Fibroblast of skin of left biceps (primary cell): ENCODE measurements around the gene NLRX1.
"Not testable (repeated sequence)": the region's sequence is repeated elsewhere in the genome, so short reads cannot be mapped to it uniquely, and the experiment has no call there.

Experiments
- DNase-seq, 2 experiments: peaks; one replicate each; pipeline ENCODE4 v3.0.0-alpha.2; 2013; ENCODE audit warnings: low read depth in 2 of 2

The NLRX1 gene

GRCh38 chr11:119153049-119153818 lies 15.3 kb upstream of the NLRX1 start:
- no peak for DNase-seq

GRCh38 chr11:119154178-119154577 lies 14.3 kb upstream of the NLRX1 start:
- no peak for DNase-seq

GRCh38 chr11:119155733-119156492 lies 12.6 kb upstream of the NLRX1 start:
- no peak for DNase-seq

- no peak for DNase-seq
Observed at GRCh38 chr11:119156496-119156895, 12.0 kb upstream of the NLRX1 start.

DNA sequence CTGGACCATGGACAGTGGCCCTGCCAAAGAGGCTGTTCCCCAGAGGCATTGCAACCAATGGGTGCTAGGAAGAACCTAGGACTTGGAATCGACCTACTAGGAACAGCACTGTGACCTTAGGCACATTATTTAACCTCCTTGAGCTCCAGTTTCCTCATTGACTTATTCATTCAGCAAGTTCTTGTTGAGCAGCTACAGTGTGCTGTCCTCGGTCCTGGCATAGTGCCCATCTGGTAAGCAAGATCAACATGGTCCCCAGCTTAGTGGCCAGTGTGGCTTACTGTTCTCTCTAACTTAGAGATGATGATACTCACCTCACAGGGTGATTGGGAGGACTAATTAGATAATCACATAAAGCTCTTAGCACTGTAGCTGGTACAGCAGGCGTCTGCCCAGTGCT lies 11.5 kb upstream of the NLRX1 start:
- DNase-seq = no peak

DNA sequence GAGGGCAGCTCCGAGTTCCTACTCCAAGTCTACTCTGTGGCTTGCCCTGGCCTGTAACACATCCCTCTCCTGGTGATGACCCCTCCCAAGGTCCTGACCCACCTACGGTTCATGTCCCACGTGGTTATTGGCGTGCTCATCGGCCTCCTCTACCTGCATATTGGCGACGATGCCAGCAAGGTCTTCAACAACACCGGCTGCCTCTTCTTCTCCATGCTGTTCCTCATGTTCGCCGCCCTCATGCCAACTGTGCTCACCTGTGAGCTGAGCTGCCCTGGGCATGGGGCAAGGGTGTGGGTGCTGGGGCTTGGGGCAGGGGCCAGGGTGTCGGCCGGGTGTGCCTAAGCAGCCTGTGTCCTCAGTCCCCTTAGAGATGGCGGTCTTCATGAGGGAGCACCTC lies 10.1 kb upstream of the NLRX1 start:
- DNase-seq = no peak

GRCh38 chr11:119160151-119160550 lies 8.4 kb upstream of the NLRX1 start:
- no peak for DNase-seq

GRCh38 chr11:119161871-119162270 lies 6.7 kb upstream of the NLRX1 start:
- DNase-seq = no peak

DNA sequence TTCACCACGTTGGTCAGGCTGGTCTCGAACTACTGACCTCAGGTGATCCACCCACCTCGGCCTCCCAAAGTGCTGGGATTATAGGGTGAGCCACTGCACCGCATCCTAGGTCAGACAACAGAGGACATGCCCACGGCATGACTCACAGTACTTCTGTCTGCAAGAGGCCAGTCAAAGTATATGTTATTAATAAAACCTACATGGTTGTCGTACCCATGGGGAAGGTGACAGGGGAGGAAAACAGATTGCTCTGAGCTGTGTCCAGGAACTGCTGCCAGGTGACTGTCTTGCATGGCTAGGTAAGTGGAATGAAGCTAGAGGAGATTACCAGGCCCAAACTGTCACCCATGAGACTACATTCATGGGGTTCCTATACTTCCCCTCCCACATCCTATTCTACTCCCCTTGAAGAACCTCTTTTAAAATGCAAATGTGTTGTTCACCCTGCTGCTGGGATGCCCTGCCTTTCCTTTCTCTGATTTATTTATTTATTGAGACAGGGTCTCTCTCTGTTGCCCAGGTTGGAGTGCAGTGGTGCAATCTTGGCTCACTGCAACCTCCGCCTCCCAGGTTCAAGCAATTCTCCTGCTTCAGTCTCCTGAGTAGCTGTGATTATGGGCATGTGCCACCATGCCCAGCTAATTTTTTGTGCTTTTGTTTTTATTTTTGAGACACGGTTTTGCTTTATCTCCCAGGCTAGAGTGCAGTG lies 2.0 kb upstream of the NLRX1 start:
- no peak for DNase-seq

DNA sequence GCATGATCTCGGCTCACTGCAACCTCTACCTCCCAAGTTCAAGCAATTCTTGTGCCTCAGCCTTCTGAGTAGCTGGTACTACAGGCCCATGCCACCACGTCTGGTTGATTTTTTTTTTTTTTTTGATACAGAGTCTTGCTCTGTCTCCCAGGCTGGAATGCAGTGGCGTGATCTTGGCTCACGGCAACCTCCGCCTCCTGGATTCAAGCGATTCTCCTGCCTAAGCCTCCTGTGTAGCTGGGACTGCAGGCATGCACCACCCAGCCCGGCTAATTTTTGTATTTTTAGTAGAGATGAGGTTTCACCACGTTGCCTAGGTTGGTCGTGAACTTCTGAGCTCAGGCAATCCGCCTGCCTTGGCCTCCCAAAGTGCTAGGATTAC lies 1.5 kb upstream of the NLRX1 start:
- not testable (repeated sequence) for DNase-seq

DNA sequence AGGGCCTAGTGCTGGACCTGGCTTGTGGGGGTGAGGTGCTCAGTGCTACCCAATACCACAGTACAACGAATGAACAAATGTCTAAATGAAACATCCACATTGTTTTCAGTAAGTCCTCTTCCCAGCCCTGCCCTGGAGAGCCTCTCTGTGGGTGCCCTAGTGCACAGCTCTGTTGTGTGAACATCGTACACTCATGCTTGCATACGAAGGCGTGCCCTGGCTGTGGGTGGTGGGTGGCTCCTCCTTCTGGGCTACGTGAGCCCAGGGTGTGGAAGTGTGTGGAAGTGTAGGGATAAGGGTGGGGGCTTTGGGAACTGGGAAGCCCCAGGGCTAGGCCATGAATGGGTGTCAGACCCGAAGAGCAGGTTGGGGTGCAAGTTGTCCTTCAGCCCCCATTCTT lies 592 bp upstream of the NLRX1 start:
- DNase-seq = no peak

GRCh38 chr11:119169282-119169719 lies 776 bp downstream of the NLRX1 start:
- DNase-seq = no peak

DNA sequence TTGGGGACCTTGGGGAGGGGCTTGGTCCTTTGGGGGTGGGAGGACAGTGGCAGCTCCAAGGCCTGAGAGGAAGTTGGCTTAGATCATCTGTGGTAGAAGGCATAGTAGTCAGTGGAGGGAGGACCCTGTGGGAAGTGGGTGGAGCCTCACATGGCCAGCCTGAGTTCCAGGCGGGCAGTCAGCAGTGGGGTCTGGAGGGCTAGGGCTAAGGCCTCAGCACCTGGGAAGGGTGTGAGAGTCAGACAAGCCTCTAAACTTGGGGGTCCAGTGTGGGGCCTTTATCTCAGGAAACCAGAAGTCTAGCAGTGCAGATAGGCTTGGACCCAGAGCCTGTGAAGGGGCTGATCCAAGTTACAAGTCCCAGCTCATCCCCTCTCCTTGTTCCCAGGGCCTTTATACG lies 4.0 kb downstream of the NLRX1 start:
- DNase-seq = no peak

GRCh38 chr11:119173453-119173852 lies 4.9 kb downstream of the NLRX1 start:
- DNase-seq = no peak

DNA sequence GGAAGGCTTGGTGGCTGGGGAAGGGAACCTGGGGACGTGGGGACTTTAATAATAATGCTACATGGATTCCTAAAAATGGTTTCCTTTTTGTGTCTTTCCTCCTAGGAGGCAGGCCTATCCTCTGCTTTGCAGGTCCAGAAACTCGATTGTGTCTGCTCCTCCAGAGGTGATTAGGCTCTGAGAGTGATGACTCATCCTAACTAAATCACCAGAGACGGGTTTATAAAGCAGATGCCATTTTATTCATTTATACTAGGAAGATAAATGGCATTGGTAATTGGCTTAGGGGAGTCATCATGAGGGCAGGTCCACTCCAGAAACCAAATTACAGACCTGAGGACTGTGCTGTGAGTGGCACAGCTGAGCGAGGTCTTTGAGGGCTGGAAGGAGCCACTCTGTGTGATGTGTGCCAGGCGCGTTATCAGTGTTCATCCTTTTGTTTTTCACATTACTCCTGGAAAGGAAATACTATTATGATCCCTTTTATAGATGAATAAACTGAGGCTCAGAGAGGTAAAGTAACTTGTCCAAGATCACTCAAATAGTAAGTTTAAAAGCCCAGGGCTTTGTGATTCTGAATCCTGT lies 7.1 kb downstream of the NLRX1 start:
- no peak for DNase-seq

GRCh38 chr11:119178166-119178680 lies 9.7 kb downstream of the NLRX1 start:
- DNase-seq = no peak

GRCh38 chr11:119179342-119179741 lies 10.8 kb downstream of the NLRX1 start:
- DNase-seq = no peak

DNA sequence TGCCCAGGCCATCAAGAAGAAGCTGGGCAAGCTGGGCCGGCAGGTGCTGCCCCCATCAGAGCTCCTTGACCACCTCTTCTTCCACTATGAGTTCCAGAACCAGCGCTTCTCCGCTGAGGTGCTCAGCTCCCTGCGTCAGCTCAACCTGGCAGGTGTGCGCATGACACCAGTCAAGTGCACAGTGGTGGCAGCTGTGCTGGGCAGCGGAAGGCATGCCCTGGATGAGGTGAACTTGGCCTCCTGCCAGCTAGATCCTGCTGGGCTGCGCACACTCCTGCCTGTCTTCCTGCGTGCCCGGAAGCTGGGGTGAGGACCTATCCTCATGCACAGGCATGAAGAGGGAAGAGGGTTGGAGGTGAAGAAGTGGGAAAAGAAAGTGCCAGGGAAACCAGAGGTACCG lies 11.5 kb downstream of the NLRX1 start:
- DNase-seq = no peak

DNA sequence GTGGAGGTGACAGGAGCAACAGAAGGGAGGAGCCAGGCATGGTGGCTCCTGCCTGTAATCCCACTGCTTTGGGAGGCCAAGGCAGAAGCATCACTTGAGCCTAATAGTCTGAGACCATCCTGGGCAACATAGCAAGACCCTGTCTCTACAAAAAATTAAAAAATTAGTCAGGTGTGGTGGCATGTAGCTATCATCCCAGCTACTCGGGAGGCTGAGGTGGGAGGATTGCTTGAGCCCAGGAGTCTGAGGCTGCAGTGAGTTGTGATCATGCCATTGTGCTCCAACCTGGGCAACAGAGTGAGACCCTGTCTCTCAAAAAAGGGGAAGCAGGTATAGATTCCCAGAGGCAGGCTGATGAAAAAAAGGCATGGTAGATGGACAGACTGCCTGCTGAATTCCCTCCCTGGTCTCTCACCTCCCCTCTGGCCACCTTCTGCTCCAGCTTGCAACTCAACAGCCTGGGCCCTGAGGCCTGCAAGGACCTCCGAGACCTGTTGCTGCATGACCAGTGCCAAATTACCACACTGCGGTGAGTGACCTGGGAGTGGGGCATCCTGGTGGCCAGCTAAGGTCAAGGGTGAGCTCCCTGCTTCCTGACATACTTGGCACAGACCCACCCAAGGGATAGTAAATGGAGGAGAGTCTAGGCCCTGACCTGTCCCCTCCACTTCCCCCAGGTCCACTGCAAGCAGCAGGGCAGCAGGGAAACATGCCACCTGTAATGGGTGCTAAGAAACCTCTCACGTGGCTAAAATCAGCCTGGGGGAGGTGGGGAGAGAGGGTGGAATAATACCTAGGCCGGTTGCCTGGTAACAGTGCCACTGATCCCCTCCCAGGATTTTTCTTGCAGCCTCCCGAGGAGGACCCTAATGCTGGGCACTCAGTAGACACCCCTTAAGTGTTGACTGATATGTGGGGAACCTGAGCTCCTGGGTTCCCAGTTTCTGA lies 12.5 kb downstream of the NLRX1 start:
- DNase-seq = no peak

DNA sequence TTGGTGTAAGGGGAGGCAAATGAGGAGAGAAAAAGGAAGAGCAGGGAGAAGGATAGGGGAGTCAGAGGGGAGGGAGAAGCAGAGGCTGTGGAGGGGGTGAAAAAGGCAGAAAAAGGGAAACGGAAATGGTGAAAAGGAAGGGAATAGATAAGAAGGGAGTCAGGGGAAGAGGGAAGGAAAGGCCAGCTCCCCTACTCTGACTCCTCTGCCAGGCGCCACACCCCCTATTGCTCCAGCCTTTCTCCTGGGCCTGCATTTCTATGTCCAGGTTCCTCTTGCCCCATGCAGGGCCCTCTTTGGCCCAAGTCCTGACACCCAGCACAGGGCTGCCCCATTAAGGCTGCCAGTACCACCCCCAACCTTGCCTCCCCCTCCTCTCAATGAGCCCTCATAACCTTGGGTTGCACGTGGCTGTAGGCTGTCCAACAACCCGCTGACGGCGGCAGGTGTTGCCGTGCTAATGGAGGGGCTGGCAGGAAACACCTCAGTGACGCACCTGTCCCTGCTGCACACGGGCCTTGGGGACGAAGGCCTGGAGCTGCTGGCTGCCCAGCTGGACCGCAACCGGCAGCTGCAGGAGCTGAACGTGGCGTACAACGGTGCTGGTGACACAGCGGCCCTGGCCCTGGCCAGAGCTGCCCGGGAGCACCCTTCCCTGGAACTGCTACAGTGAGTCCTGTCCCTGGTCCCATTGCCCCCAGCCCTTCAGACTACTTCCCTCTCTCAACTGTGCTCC lies 13.3 kb downstream of the NLRX1 start:
- no peak for DNase-seq
